Stimulated activated CD4-positive, alpha-beta T cell treated with anti-CD3 and anti-CD28 coated beads, Interleukin-15, amount 100 ng/mL, for 48 hours (primary cell): ENCODE measurements around the gene ACOXL.
A peak's percentile ranks its signal among the peaks of the same experiment; 100 is the strongest.
"Not testable (repeated sequence)": the region's sequence is repeated elsewhere in the genome, so short reads cannot be mapped to it uniquely, and the experiment has no call there.

Experiments used
- DNase-seq, 2 donors: peaks; one replicate each; pipeline ENCODE4 v3.0.0-alpha.2; 2020; ENCODE audit warnings: low read depth in 2 of 2

ACOXL gene

DNA sequence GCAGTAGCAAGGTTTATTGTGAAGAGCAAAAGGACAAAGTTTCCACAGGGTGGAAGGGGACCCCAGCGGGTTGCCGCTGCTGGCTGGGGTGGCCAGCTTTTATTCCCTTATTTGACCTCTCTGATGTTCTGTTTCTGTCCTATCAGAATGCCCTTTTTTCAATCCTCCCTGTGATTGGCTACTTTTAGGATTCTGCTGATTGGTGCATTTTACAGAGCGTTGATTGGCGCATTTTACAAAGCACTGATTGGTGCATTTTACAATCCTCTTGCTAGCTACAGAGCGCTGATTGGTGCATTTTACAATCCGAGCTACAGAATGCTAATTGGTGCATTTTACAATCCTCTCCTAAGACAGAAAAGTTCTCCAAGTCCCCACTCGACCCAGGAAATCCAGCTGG is 123.5 kb downstream of the ACOXL start:
- DNase-seq = not testable (repeated sequence)

DNA sequence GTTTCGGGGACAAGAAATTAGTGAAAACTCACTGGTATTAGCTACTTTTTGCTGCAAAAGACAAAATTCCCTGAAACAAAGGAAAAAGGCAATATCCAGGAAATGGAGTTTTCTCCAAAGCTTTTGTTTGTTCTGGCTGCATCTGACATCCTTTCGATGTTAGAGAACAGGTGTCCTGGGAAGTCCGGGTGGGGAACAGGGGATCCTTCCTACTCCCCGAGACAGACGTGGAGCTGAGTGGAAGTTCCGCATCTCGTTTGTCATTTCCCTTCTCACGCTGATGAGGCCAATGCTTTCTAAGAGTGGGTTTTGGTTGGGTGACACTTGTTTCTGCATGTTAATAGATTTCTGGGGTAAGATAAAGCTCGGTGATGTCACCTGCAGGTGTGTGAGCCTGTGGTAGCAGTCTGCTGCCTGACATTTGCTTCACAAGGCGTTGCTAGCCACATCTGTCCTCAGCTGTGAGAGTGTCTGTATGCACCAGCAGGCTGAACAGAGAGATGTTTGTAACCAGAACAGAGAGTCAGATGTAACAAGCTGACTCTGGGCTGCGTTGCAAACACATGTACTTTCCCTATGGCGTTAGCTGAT is 125.9 kb downstream of the ACOXL start:
- peak; percentile 36 to 69 for DNase-seq

DNA sequence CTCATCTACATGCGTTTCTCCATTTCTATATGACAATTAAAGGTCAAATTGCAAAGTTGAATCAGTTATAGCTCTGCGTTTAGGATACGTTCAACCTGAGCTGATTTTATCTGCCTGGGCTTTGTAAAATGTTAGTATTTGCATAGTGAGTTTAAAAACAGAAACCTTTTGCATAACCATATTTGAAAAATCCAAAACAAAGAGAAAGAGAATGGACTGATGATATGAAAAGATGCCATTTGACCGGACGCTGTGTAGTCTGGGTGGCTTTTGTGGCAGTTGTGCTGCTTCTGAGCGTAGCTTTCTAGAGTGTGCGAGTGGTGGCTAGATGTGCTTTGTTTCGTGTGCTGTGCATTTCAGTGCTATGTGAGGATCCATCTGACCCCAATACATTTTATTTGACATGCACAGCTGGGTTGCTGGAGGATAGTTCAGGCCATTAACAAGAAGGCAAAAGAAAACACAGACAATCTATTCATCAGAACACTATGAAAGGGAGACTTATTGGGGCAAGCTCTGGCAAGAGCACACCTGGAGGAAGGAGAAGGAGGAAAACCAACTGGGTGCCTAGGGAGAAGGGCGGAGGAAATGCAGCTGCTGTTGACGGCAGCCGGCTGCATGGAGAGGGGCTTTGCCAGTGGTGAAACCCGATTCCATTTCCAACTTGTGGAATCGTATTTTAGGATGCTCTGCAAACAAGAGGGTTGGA is 126.8 kb downstream of the ACOXL start:
- no peak for DNase-seq

DNA sequence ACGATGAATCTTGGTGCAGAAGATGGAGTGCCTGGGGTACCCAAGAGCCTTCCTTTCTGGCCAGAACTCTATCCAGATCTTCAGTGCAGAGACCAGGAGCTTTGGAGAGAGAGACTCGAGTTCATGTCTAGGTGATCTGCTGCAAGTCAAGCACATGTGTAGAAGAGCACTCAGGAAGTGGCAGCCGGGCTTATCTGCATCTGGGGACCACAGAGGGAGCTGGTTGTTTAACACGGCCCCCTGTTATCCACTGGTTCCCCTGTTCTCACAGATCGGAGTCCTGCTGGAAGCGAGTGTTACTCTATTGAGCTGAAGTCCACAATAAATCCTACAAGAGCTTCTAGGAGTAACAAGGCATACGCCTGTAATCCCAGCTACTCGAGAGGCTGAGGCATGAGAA is 128.3 kb downstream of the ACOXL start:
- no peak for DNase-seq

DNA sequence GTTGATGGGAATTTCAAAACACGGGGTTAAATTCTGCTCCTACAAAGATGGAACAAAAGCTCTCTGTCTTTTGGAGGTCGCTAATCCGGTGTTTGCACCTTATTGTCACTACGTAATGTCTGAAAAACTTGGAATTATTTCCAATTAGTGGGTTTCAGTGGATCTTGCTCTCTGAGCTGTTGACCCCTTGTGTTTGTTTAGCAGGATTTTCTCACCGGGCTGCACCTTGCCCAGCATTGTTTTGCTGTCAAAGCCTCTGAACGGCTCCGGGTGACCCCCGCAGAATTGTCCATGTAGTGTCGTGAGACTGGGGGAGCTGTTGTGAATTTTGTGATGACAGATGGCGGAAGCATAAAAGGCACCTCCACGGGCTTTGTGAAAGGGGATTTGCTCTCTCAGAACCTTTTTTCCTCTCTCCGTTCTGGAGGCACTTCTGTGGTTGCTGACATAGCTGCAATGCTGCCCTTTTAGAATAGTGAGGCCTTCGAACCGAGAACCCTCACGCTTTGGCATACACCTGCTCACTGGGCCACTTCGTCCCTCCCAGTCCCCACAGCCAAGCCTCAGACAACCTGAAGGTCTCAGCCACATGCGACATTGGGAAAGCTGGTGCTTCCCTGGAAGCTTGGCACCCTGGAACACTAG is 129.4 kb downstream of the ACOXL start:
- no peak for DNase-seq

DNA sequence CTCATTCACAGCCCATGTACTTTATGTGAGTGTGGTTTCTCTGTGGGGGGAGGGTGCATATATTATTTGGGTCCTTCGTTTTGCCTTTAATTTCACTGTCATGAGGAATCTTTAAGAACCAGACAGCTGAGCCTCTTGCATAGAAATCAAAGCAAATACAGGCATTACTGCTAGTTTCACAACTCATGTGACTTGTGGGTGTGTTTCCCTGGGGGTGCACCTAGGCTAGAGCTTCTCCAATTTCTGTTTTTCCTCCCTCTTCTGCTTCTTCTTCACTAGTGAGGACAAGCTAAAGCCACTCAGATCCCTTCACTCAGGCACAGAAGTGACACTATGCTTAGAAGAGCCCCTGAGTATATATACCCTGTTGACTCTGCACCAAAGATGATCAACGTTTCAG is 131.4 kb downstream of the ACOXL start:
- no peak for DNase-seq

DNA sequence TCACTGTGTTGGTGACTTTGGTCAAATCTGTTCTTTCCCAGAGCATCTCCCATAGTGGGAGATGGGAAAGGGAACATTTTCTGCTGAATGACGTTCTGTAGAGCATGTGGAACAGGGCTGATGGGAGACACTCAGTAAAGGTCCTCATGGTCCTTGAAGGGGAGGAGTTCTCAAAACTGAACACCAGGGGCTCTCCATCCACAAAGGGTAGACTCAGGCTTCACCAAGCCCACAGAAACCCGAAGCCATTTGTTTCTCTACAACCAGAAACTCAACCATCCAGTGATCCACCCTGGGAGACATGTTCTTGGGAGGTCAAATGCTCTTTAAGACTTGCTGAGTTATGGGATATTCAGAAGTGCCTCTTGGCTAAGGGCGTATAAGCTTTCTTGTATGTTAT is 131.8 kb downstream of the ACOXL start:
- no peak for DNase-seq

DNA sequence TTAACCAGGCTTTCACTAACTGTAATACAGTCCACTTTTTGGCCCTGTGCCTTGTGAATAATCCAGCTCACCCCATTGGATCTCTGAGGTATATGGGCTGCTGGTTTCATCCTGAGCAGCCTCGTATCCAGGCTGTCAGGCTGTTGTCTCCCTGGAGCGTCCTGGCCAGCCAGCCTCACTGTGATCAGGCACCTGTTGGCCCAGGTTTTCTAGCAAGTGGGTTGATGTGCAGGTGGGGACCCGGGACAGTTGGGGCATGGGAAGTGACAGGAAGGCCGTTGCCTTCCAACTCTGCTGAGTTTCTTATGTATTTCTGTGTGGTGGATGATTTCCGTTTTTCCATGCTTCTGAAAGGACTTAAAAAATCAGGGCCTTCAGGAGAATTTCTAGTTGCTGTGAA is 132.4 kb downstream of the ACOXL start:
- DNase-seq = no peak

DNA sequence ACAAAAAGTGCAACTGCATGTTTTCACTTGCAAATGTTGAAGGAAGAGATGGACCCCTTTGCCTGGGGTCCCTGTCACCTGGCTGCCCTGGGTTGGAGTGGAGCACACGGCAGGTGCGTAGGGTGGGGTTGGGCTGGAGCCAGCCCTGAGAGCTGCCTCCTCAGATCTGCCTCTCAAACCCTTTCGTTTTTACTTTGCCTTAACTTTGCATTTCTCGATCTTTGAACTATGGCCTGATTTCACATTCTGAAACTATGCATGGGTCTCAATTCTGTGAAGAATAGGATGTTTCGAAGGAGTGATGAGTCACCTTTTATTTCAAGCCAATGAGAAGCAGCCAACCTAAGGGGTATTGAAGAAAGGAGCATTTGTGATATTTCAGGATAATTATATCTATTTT is 132.8 kb downstream of the ACOXL start:
- DNase-seq = no peak

DNA sequence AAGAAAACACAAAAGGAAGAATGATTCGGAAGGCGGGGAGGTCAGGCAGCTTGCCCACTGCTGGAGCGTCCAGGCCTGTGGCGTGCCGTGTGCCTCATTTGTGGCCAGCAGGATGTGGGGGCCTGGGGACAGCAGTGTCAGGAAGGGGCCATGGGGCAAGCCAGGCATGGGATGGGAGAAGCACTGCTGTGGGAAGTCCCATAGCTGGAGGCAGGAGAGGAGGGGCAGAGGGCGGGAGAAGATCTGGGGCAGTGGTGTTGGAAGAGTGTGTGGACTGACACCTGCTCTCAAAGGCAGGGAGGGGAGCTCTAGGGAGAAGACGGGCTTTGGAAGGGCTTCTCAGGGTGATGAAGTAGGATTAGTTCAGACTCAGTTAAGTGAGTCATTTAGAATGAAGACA is 133.7 kb downstream of the ACOXL start:
- no peak for DNase-seq

DNA sequence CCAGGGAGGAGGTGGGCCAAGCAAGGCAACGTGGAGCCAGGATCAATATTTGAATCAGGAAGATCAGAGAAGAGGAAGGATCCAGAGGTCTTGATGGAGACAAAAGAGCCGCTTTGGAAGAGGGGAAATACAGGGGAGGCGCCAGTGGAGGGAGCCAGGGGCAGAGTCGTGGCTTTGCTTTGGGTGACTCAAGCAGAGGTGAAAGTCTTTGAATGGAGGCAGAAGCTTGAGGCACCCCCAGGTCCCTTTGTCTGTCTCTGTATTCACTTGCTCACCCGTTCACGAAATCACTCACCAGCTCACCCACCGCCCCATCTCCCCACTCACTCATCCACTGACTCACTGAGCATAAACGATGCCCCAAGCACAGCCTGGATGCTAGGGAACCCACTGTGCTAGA is 134.1 kb downstream of the ACOXL start:
- DNase-seq = peak; percentile 62 to 78

DNA sequence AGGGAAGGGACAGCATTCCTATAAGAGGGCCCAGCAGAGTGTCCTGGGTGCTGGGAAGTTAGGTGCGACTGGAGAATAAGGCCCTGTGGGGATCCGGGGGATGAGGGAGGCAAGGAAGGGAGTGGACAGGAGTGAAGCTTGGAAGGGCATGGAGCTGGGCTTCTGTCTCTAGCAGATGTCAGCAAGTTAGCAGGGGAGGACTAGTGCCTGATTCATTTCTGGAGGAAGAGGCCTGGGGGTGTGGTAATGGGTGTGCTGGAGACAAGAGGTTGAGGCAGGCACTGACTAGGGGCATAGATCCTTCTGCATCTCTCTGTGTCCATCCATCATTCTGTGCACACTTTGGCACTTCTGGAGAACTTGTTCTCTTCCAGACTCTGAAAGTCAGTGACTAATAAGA is 134.7 kb downstream of the ACOXL start:
- no peak for DNase-seq

DNA sequence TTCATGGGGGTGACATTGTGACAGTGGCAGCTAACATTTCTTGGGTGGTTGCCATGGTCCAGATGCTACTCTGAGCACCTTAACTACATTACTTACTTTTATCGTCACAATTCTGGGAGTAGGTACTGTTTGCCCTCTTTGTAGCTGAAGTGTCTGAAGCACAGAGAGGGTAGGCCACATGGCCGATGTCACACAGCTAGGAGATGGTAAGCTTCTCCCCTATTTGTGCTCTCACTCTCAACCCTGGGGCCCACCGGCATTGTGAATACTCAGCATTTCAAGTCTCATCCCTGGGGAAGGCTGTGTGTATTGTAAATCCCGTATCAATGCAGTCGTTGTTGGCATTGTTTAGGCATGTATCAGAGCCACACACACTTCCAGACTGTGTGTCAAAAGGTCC is 136.6 kb downstream of the ACOXL start:
- DNase-seq = no peak

DNA sequence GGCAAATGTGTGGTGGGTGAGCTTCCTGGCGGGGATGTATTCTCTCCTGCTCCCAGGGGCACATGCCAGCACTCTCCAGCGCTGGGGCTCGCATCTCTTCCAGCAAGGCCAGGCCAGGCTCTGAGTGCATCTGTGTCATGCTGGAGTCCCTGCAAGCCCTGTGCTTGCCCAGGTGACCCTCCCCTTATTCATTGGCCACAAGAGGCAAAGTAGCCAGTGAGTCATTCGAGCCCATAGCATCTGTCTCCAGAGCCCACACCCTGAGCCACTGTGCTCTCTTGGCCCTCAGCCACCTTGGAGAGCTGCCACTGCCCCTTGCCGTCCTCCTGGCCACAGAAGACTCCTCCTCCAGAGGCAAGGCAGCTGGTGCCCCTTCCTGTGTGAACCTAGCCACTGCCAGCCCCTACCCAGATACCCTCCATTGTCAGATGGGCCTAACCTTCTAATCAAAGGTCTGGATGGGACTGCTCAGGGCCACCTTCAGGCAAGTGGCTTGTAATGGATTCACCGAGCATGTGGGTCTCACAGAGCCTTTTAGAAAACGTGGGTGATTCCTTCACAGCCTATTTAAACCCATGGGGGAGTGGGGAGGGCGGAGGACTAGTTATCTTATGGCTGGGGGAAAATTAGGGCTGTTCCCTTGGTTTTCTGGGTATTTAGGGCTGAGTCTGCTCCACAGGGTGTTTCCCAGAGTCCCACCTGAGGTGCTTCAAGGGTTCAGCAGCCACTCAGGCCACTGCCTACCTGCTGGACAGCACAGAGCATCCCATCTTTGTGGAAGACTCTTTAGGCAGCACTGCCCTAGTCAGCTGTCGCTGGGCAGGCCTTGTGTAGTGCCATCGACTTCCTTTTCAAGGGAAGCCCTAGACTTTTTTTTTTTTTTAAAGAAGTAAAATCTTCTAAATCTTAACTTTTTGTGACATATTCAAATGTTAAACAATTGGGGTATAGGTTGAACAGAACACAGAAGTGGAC is 137.4 kb downstream of the ACOXL start:
- DNase-seq = no peak

DNA sequence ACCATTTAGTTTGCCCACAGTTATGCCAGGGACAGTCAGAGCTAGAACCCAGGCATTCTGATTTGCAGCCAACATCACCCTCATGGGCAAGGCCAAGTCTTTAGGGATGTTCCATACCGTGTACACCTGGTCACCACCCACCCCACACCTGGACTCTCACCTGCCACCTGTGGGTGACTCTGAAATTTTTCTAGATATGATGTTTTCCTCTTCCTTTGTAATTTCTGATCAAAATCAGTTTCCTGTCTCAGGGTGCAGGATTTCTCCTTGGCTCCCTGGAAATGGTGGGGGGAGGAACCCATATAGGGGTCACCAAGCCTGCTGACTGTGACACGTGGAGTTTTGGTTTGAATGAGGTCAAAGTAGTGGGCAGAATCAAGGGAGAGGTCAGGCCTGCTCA is 138.2 kb downstream of the ACOXL start:
- DNase-seq = no peak

DNA sequence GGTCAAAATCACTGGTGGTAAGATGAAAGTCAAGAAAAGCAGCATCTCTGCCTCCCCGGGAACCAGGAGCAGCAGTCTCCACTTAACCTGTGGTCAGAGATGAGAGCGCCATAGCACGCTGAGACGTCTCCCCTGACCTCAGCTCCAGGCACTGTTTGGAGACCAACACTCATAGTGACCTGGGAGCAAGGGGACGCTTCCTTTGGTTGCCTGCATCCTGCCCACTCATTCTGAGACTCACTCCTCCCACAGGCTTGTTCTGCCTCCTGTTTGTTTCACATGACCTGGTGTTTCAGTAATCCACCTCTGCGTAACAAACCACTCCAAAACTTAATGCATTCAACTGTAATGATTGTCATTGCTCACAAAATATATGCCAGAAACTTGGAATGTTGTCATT is 139.3 kb downstream of the ACOXL start:
- DNase-seq = no peak

DNA sequence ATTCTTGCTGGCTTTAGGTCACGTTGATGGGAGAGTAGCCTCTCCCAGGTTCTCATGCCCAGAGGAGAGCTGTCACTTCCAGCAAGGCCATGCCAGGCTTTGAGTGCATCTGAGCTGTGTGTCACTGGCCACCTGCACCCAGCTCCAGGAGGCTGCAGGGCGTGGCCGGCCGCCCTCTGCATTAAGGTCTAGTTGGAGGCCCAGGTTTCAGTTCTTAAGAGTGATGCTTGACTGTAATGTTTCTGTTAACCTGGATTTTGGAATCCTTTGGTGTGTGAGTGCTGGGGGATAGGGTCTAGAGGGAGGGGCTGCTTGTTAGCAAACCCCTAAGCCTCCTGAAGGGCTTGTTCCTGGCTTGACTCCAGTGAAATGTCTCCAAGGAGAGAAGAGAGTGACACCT is 140.1 kb downstream of the ACOXL start:
- no peak for DNase-seq

DNA sequence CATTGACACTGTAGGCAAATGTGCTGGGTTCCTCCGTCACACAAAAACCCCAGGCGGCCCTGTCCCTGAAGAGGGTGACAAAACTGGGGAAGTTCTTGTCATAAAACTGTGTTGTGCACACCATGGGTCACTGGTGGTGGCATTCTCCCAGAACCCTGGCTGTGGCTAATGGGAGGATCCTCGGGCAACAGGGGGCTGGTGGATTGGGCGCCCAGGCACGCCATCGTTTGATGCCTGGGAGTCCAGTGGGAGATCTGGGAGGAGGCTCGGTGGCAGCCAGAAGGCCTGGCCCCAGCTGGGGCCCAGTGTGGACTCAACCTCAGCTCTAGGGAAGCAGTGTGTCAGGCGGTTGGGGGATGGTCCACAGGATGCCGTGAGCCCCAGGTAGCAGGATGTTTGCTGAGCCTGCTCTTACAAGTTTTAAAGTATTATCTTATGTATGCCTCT is 140.7 kb downstream of the ACOXL start:
- DNase-seq = no peak

DNA sequence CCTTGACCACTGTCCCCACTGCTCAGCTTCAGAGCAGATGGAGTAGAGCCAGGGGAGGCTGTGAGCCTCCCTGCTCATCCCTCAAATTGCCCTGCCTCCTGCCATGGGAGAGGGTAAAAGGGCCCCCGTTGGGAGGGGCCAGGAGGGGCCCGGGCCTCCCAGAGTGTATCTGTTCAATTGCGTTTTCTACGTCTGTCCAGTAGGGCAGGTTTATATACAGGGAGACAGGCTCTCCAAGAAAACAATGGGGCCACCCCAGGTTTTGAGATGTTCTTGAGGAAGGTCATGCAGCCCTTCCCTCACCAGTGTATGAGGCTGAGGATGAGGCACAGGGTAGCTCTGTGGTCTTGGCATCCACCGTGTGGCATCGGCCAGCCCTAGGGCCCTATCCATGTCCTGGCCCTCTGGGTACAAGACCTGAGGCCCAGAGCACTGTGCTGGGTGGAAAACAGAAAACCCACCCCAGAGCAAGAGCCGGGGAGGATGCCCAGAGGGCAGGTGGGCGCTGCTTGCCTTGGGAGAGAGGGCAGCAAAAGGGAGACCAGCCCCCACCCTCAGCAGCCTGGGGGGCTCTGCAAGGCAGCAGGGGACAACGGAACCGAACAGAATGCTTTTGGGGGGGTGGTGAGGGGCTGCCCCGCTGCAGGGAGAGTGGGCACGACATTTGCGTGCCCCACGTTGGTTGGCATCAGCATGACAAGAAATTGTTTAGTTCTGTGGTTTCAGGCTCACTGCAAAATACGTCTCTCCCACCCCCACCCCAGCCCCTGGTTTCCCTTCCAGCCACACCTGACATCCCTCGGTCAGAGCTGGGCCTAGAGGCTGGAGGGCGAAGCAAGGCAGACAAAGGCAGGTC is 141.5 kb downstream of the ACOXL start:
- no peak for DNase-seq

DNA sequence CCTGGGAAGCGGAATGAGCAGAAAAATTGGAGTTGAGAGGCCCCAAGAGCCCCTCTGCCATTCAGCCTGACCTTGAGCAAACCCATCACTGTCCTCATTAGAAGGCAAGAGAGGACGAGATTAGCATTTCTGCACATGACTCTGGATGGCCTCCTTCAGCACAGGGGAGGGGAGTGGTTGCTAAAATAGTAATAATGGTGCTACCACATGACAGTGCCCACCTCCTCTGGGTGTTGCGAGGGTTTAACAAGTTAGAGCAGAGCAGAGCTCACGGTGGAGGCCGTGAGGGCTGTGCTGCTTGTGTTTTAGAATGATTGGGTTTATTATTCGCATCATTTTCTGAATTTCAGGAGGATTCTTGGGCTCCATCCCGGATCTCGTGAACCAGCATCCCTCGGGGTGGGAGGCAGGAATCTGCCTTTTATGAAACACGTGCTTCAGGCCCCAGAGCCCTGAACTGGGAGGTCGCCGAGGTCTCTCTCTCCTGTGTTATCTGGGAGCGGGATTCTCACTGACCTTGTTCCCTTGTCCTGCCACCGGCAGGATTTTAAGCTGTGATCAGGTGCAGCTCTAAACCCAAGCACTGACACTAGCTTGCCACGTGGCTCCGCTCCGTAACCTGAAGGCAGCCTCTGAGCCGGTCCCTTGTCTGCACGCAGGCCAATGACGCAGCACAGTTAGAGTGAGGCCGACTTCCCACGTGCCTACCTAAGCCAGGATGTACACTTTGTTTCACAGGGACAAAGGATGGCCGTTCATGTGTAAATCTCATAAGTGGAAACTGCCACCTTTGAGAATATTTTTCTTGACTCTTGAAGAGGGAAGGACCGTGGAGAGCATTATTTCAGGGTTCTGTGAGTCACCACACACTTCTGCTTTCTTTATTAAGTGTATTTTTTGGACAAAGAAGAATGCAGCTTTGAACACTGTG is 142.3 kb downstream of the ACOXL start:
- no peak for DNase-seq
